Inflammatory macrophage treated with lipopolysaccharide for 1 hour (primary cell): ENCODE data around the gene HINFP.
"Not testable (repeated sequence)": the region's sequence is repeated elsewhere in the genome, so short reads cannot be mapped to it uniquely, and the experiment has no call there.

Experiments
- DNase-seq, 2 donors: peaks; one replicate each; pipeline ENCODE4 v3.0.0-alpha.2; 2020 to 2022

The HINFP gene

GRCh38 chr11:119100994-119101758 lies 20.2 kb upstream of the HINFP start:
- no peak for DNase-seq

- peak; percentile 88 to 90 for DNase-seq
Measured at GRCh38 chr11:119101759-119102423, 19.5 kb upstream of the HINFP start, which contains the start of gene DPAGT1. Gene DPAGT1 (minus strand): TSS chr11:119101853. CDS start chr11:119101655, 198 bp downstream.

- DNase-seq = not testable (repeated sequence)
Measured at GRCh38 chr11:119103161-119103664, 18.2 kb upstream of the HINFP start.

GRCh38 chr11:119103793-119104192 lies 17.6 kb upstream of the HINFP start:
- DNase-seq = no peak

GRCh38 chr11:119106564-119107537 lies 14.5 kb upstream of the HINFP start, which contains the start of gene C2CD2L:
Gene C2CD2L (plus strand): TSS chr11:119107344. CDS start chr11:119107742, 398 bp downstream.
- peak; percentile 89 to 92 for DNase-seq

- no peak for DNase-seq
Measured at GRCh38 chr11:119107538-119108145, 13.7 kb upstream of the HINFP start.

- DNase-seq = peak; percentile 53 to 70
Measured at GRCh38 chr11:119108146-119108856, 13.1 kb upstream of the HINFP start.

- no peak for DNase-seq
Measured at GRCh38 chr11:119108857-119109221, 12.5 kb upstream of the HINFP start.

GRCh38 chr11:119109843-119110242 lies 11.5 kb upstream of the HINFP start:
- no peak for DNase-seq

- no peak for DNase-seq
Measured at GRCh38 chr11:119110439-119110838, 10.9 kb upstream of the HINFP start.

- DNase-seq = no peak
Measured at GRCh38 chr11:119111361-119111925, 9.9 kb upstream of the HINFP start.

GRCh38 chr11:119112314-119113020 lies 8.9 kb upstream of the HINFP start:
- DNase-seq = no peak

- no peak for DNase-seq
Measured at GRCh38 chr11:119113716-119114115, 7.7 kb upstream of the HINFP start.

GRCh38 chr11:119114351-119114750 lies 7.0 kb upstream of the HINFP start:
- no peak for DNase-seq

GRCh38 chr11:119115484-119116234 lies 5.7 kb upstream of the HINFP start:
- peak; percentile 81 to 83 for DNase-seq

GRCh38 chr11:119116235-119116594 lies 5.2 kb upstream of the HINFP start:
- no peak for DNase-seq

- no peak for DNase-seq
Measured at GRCh38 chr11:119116601-119117000, 4.8 kb upstream of the HINFP start.

GRCh38 chr11:119117004-119117706 lies 4.2 kb upstream of the HINFP start:
- peak; percentile 40 for DNase-seq

- DNase-seq = no peak
Measured at GRCh38 chr11:119118227-119118626, 3.2 kb upstream of the HINFP start.
